Nucleus accumbens (tissue), 56 donors: Measurements from ENCODE around the gene LRRC2.
"Not testable (repeated sequence)": the region's sequence is repeated elsewhere in the genome, so short reads cannot be mapped to it uniquely, and the experiment has no call there.

Source experiments
- DNase-seq, 56 donors: peaks; one replicate each; lab custom pipeline; 2025; lab: John Stamatoyannopoulos, UW

The LRRC2 gene

GRCh38 chr3:46536758-46537157 is 29.3 kb downstream of the LRRC2 start:
- DNase-seq = no peak

- no peak for DNase-seq
Measured at GRCh38 chr3:46535746-46536145, 30.4 kb downstream of the LRRC2 start.

GRCh38 chr3:46533091-46533490 is 33.0 kb downstream of the LRRC2 start:
- DNase-seq = no peak

- DNase-seq = no peak
Measured at GRCh38 chr3:46527239-46527638, 38.9 kb downstream of the LRRC2 start.

GRCh38 chr3:46524832-46525231 is 41.3 kb downstream of the LRRC2 start:
- DNase-seq = no peak

GRCh38 chr3:46524008-46524407 is 42.1 kb downstream of the LRRC2 start:
- no peak for DNase-seq

GRCh38 chr3:46523556-46523955 is 42.5 kb downstream of the LRRC2 start:
- no peak for DNase-seq

- DNase-seq = not testable (repeated sequence)
Measured at GRCh38 chr3:46522201-46522600, 43.9 kb downstream of the LRRC2 start.

GRCh38 chr3:46521096-46521495 is 45.0 kb downstream of the LRRC2 start:
- DNase-seq = no peak

- no peak for DNase-seq
Measured at GRCh38 chr3:46520531-46520930, 45.6 kb downstream of the LRRC2 start.

- no peak for DNase-seq
Measured at GRCh38 chr3:46519952-46520351, 46.1 kb downstream of the LRRC2 start.

GRCh38 chr3:46517784-46518181 is 48.3 kb downstream of the LRRC2 start:
- DNase-seq = no peak

- DNase-seq = no peak
Measured at GRCh38 chr3:46517016-46517783, 48.9 kb downstream of the LRRC2 start.

- no peak for DNase-seq
Measured at GRCh38 chr3:46516521-46516920, 49.6 kb downstream of the LRRC2 start.

- DNase-seq = no peak
Measured at GRCh38 chr3:46512191-46512749, 53.8 kb downstream of the LRRC2 start.

- no peak for DNase-seq
Measured at GRCh38 chr3:46509661-46510187, 56.4 kb downstream of the LRRC2 start.

- DNase-seq = no peak
Measured at GRCh38 chr3:46508850-46509591, 57.1 kb downstream of the LRRC2 start.

GRCh38 chr3:46506526-46506925 is 59.6 kb downstream of the LRRC2 start:
- no peak for DNase-seq

GRCh38 chr3:46505953-46506352 is 60.1 kb downstream of the LRRC2 start:
- DNase-seq = no peak

- no peak for DNase-seq
Measured at GRCh38 chr3:46504789-46505188, 61.3 kb downstream of the LRRC2 start.

- no peak for DNase-seq
Measured at GRCh38 chr3:46503200-46503874, 62.8 kb downstream of the LRRC2 start.
